Measurements from ENCODE around the gene FAM78B.

The FAM78B gene

DNA sequence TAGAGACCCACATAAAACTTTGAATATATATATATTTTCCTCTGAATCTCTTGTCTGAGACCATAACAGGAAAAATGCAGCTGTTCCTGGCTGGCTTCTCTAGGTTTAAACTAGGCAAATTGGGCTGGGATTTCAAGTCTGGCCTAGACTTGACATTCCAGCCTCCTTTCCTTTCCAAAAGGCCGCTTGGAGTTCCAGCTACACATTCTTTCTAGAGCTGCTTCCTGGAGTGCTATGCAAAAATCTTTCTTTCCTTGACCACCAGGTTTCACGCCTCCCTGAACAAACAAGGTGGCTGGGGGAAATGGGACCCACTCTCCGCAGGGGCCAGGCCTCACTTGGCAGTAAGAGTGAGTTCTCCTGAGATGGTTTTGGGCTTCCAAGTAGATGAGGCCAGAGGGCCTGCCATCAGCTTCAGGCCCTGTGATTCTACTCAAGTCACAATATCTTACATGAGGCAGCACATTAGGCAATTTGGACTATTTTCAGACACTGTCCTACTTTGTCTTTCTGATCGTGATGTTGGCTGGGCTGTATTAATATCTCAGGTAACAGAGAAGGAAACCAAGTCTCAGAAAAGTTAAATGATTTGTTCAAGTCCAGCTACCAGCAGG lies 102.4 kb downstream of the FAM78B start:
- no peak for DNase-seq

DNA sequence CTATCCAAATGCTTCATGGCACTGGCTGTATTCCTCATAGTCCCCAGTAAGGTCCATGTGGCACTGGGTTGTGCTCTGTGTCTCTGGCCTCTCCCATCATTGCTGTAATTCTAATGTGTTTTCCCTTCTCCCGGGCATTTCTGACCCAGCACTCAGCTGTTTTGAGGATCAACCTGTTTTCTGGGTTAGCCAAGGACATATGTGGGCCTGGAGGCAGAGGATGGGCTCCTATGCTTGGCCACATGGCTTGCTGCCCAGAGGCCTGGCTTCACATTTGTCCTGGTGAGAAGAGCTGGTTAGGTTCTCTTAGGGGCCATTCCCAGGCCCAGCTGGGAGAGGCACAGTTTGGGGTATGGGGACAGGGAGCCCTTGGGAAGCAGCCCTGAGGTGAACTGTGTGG lies 103.1 kb downstream of the FAM78B start:
- no peak for DNase-seq

DNA sequence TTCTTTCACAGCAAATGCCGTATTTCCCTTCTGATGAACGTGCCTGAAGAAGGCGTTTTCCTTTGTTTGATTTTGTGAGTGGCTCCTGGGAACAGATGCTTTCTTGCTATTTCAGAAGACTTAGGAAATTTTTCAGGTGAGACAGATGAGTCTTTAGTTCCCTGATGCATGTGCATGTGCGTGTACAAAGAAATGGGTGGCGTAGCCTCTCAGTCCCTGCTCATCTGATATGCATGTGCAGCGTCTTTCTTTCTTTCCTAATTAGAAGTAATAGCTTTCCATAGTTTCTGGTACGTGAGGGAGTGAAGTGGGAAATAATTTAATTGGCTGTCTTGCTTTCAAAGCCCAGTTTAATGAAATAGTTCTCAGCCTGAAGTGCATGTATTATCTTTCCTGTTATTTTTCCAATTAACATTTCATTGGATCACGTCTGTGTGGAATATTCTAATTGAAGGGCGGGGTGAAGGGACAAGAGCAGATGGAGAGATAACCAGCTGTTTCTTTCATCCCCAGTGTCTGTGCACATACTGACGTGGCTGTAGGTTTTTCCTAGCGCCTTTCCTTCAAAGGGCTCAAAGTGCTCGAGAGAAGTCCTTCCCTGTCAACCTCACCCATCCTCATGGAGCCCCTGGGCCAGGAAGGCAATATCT lies 104.3 kb downstream of the FAM78B start:
- no peak for DNase-seq

DNA sequence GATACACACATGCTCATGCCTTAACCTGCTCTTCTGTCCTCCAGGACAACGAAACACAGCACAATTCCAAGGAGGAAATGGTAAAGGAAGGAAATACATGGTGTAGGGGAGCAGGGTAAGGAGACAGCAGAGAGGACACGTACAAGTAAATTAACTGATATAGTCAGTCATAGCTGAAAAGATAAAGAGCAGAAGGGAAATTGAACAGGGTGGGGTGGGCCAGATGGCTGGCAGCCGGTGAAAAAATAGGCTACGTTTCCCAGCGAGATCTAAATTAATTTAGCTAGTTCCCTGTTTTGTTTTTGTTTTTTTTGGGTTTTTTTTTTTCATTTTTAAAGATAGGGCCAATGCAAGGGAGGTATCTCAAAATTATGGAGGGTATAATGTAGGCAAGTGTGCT lies 109.2 kb downstream of the FAM78B start:
- DNase-seq: no peak

DNA sequence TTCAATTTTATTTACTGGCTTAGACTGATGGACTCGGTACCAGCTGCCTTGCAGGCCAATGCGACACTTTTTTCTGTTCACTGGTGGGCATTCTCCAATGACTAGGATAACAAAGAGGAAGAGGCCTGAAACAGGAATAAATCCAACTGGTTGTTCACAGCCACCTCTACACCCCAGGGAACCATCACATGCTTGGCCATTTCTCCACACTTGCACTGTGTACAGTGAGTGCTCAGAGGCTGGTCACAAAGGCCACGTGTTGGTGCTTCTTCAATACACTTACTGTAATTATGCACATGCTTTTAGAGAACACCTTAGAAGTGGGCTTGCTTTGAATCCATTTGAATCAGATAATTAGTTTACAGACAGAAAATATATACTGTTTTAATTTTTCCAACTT lies 113.4 kb downstream of the FAM78B start:
- DNase-seq: no peak

DNA sequence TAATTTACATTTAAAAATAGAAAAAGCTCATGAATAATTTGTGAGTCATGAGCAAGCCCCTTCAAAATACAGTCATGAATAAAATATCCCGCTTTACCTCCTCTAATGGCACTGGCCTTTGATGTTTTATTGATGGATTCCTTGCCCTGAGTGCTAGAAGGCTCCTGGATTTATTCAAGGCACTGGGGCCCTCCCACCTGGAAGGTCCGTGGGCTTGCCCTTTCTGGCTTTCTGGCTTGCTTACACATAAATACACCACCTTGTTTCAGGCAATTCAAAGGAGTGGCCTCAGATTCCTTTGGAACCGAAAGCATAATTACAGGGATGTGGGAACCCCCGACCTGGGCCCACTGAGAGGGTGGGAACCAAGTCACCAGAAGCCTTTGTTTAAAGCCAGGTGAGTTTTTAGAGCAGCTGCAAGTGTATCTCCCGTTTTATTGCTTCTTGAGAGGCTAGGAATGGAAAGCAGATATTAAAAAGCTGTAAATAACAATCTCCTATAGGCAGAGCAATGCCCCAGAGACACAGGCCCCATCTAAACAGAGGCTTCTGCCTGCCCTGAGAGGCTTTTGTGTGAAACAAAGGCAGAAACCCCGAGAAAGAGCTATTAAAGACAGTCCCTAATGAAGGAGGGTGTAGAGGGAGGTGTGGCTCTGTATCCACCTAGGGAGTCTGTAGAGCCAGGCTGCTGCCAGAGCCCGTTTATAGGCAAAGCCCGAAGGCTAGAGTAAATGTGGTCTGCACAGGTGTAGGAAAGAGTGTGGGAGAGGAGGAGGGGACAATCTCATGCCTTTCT lies 126.4 kb downstream of the FAM78B start:
- no peak for DNase-seq

DNA sequence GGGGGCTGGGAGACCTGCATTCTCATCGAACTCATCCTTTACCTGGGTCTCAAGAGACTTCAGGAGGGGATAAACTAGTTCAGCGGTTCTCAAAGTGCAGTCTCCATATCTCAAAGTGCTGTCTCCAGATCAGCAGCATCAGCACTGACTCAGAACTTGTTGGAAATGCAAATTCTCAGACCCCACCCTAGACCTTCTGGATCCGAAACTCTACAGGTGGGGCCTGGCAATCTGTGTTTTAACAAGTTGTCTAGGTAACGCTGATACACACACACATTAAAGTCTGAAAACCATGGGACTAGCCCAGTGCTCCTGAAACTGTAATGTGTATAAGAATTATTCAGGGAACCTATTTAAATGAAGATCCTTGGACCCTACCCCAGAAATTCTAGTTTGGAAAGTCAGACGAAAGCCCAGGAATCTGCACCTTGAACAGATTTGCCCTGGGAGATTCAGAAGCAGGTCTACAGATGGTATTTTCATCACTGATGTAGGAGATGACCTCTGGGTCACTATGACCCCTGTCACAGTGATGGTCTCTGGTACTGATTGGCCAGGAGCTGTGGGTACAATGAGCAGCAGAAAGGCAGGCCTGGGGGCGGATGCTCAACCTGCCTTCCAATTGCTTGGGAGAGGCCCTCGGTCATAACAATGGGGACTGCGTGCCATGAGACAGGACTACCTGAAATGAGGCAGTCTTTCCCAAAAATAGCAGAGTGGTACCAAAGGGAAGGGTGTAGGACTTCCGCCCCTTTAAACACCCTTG lies 127.2 kb downstream of the FAM78B start:
- DNase-seq: no peak

DNA sequence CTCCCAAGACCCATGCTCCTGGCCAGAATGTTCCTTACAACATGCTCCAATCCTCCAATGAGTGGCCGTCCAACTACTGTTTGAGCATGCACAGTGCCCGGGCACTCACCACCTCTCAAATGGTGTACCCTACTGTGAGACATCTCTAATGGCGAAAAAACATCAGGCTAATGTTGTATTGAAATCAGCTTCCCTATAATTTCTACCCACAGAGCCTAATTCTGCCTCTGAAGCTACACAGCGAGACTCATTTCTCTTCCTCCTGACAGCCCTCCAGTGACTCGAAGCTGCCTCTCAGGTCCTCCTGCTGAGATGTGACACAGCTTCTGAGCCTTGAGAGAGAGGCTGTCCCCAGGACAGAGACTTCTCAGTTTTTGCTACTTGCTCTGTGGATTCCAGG lies 130.7 kb downstream of the FAM78B start:
- no peak for DNase-seq

DNA sequence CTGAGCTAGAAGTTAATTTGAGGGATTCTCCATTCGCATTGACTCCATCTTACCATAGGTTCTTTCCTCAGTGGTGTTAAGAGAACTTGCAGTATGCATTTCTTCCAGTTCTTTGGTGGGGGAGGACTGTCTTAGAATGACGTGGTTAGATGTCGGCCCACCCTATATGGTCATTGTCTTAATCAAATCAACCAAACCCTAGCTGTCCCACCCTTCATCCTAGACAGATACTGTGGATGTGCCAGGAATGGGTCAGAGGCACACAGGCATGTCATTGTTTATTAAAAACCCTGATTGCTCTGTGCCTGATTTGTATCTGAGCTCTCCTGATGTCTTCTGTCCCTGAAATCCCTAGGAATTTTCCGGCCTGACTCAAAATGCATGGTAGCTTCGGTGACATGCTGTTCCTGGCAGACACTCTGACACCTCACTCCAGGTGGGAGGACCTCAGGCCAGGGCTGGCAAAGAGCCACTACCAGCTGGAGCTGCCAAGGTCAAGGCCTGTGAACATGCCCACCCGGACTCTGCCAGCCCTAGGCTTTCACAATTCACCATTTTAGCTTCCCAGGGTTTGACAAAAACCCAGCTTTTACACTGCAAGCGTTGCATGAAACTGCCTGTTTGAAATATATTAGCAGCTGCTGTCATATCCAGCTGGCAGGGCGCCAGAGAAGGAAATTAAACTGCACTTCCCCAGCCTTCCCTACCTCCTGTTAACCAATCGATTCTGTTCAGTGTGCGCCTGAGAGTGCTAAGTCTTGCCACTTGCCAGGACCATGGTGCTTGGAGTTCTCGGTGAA lies 134.0 kb downstream of the FAM78B start:
- DNase-seq: no peak

DNA sequence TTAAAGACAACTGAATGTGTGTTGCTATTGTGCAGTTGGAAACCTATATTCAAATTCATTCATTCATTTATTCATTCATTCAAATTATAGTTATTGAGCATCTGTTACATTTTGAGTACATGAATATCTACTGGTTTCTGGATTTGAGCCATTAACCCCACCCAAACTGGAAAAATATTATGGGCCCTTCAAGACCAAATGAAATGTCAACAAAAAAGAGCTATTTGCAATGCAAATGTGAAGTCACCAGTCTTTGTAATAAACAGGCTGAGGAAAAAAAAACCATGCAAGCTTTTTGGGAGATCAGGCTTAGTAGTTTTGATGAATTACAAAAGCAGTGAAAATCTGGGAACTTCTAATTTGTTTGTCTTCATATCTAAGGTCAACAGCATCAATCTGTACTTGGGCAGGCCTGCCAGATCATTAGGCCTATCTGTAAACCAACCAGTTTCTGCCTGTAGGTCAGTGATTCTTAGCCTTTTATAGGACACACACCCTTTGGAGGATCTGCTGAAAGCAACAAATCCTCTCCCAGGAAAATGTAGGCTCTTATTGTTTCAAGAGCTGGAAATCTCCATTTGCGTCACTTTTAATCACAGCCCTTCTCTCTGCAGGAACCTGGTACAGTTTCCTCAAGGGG lies 134.7 kb downstream of the FAM78B start:
- DNase-seq: no peak

DNA sequence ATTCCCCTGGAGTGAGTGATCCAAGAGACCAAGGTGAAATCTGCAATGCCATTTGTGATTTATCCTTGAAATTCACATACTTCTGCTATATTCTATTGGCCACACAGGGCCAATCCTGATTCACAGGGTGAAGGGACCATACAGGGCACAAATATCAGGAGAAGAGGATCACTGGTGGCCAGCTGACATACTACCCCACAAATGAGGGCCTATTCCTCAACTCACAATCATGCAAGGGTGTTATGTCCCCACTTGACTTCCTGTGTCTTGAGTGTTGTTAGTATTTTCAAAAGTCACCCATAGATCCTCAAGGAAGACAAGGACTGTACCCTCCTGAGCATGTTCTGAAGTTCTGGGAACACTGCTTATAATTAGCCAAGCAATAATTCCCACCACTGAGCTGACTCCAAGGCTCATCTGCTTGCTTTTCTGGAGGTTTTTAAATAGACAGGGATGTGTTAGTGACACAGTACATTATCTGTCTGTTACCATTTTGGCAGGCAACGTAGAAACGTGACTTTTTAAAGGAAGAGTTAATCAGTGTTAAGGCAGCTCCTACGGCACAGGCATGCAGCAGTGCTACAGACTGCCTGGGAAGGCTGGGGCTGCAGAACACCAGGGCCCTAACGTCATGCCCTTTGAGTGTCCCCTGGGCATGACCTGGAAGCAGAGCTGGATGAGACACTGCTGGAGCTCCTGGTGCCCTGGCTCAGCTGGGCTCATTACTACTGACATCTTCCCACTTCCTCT lies 137.4 kb downstream of the FAM78B start:
- no peak for DNase-seq

DNA sequence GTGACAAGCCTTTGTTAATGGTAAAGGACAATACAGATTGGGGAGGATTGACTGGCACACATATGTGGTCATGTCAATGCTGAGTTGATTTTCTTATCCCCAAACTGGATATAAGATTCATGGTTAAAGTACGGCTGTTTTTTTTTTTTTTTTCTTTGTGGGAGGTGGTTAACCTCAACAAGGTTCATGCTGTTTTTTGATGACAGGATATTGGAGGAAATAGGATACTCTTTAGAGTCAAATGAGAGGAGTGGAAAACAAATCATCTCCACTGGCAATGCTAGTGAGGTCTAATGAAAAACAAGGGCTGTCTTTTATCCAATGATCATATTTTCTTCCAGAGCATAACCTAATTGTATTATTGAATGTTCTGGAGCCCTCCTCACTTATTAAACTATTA lies 140.2 kb downstream of the FAM78B start:
- DNase-seq: no peak

DNA sequence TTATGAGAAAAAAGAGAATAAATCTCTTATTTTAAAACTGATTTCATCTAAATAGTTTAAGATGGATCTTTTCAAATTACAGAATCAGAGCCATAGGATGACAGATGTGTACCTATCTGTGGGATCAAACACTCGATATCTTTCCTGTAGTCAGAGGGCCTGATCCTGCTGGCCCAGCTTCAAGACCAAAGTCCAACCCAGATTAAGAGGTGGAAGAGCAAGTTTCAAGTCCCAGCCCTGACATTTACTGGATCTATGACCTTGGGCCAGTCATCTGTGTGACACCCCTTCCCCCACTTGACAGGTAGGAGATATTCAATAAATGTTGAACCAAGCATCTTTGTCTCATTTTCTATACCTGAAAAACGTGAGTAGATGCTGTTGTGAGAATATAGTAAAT lies 140.7 kb downstream of the FAM78B start:
- DNase-seq: no peak

DNA sequence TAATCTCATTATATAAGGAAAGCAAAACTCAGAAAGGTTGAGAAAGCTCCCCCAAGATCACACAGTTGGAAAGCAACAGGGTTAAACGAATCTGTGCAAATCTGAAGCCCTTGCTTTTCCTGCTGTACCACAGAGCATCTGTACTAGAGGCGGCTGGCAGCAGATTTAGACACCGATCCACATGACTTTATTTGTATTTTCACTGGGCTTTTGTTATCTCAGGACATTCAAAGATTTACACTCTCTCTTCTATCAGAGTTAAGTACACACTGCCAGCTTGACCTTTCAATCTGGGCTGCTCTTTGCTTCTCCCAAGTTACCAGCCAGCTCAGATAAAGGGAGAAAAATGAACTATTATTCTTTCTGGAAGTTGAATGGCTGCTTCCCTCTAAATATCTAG lies 146.6 kb downstream of the FAM78B start:
- DNase-seq: no peak
